ENCODE results near the gene PLEKHA7. TPM values are rescaled to one million over a fixed set of nuclear protein-coding genes. Genes with fewer than 3 reads are reported as not detected.

PLEKHA7 gene
- total RNA-seq, 1 donor from 2014 or later, result 15.6 TPM

DNA sequence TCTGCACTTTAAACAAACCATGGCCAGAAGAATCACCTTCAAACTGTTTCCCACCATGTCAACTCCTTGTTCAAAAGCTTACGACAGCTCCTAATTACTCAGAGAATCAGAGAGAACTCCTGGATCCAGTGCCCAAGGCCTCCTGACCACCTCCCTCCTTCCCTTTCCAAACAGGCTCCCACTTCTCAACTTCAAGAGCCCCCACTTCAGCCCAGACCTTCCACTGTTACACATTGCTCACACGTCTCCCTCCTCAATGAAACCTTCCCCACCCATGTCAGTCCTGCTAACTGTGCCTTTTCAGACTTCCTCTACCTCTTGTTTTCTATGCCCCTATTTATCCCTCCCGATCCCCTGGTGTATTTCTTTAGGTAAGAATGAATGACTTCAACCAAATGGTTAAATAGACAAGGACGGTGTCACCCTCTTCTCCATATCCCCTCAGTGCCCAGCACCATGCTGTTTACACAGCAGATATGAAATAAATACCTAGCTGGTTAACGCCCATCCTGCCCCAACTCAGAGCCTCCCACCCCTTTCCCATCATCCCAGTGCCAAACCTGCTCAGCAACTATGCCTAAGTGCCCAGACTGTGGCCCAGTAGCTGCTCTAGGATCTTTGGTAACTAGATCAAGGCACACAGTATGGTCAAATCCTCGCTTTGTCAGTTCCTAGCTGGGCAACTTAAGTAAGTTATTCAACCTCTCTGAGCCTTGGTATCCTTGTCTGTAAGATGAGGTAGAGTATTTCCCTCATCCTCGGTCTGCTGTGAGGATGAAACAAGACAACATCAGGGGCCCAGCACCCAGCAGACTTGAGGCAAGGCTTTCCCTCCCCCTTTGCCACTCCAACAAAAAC is 36.8 kb downstream of the PLEKHA7 start:
- no peaks in the 10 kb centered on the region for H3K9me3 Mint-ChIP-seq (ENCODE audit: unreplicated experiment)
- no peak overlapping the region for H3K27ac Mint-ChIP-seq (ENCODE audit: unreplicated experiment)
- H3K4me1 Mint-ChIP-seq (ENCODE audit: unreplicated experiment), result peaks cover 48% of the 10 kb centered on the region
- H3K36me3 Mint-ChIP-seq (ENCODE audit: unreplicated experiment), result peaks cover 3% of the 10 kb centered on the region
- no peak overlapping the region for H3K4me3 Mint-ChIP-seq (ENCODE audit: unreplicated experiment)
- no peak for DNase-seq (ENCODE audit: extremely low spot score, unreplicated experiment)
- no peak for TF ChIP-seq CTCF (IDR thresholded peaks at IDR 0.05)
- no peaks in the 10 kb centered on the region for H3K27me3 Mint-ChIP-seq (ENCODE audit: unreplicated experiment)

DNA sequence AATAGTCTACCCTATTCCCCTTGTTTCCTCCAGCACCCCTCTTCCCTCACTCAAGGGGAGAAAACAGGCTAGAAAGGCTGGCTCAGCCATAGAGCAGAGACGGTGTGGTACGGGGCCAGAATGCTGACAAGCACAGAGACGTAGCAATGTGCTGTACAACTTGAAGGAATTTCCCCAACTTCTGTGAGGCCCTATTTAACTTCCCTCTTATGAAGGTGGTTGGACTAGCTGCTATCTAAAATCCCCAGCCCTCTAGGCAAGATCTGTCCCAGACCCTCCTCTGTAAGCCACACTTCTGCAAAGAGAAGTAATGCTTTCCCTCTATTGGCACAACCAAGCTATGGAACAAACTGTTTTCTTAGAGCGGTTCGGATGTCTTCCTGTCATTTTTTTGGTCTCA is 37.8 kb downstream of the PLEKHA7 start:
- Mint-ChIP-seq H3K36me3 (ENCODE audit: unreplicated experiment) (peaks cover 3% of the 10 kb centered on the region), H3K9me3 (ENCODE audit: unreplicated experiment) (no peaks in the 10 kb centered on the region), H3K27ac (ENCODE audit: unreplicated experiment) (peak overlapping the region; percentile 46), H3K27me3 (ENCODE audit: unreplicated experiment) (no peaks in the 10 kb centered on the region), H3K4me3 (ENCODE audit: unreplicated experiment) (no peak overlapping the region), H3K4me1 (ENCODE audit: unreplicated experiment) (peaks cover 38% of the 10 kb centered on the region)
- TF ChIP-seq CTCF (IDR thresholded peaks at IDR 0.05), result no peak
- DNase-seq (ENCODE audit: extremely low spot score, unreplicated experiment), result no peak

DNA sequence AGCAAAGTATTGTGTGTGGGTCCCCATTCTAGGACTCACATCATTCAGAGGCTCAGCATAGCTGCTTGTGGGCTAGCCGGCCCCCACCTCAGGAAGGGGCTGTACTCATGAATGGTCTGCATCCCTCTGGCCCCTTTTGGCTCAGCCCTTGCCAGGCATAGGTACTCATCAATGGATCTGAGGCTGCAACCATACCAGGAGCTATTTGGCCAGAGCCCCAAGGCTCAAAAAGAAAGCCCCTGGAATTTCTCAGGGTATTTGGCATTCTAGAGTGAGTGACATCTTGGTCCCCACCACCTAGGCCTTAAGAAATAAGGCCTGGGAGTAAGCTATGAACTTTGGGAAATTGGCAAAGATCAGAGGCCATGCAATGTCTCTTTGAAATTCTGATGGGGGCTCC is 38.3 kb downstream of the PLEKHA7 start:
- Mint-ChIP-seq H3K9me3 (ENCODE audit: unreplicated experiment) (no peaks in the 10 kb centered on the region), H3K27me3 (ENCODE audit: unreplicated experiment) (no peaks in the 10 kb centered on the region), H3K4me3 (ENCODE audit: unreplicated experiment) (no peak overlapping the region), H3K36me3 (ENCODE audit: unreplicated experiment) (peaks cover 3% of the 10 kb centered on the region), H3K4me1 (ENCODE audit: unreplicated experiment) (peaks cover 33% of the 10 kb centered on the region), H3K27ac (ENCODE audit: unreplicated experiment) (no peak overlapping the region)
- TF ChIP-seq CTCF (IDR thresholded peaks at IDR 0.05), result no peak
- DNase-seq (ENCODE audit: extremely low spot score, unreplicated experiment), result no peak

- no peak for TF ChIP-seq CTCF (IDR thresholded peaks at IDR 0.05)
These were observed 40.8 kb downstream of the PLEKHA7 start for GRCh38 chr11:16973338-16973964.

More at GRCh38 chr11:16973338-16973964, 40.8 kb downstream of the PLEKHA7 start:
- Mint-ChIP-seq H3K27ac (ENCODE audit: unreplicated experiment) (no peak overlapping the region), H3K9me3 (ENCODE audit: unreplicated experiment) (no peaks in the 10 kb centered on the region), H3K27me3 (ENCODE audit: unreplicated experiment) (no peaks in the 10 kb centered on the region), H3K4me3 (ENCODE audit: unreplicated experiment) (no peak overlapping the region), H3K36me3 (ENCODE audit: unreplicated experiment) (peaks cover 3% of the 10 kb centered on the region), H3K4me1 (ENCODE audit: unreplicated experiment) (peaks cover 13% of the 10 kb centered on the region)
- DNase-seq (ENCODE audit: extremely low spot score, unreplicated experiment), result no peak
